Aorta (tissue), 5 donors: ENCODE results near the gene MARVELD3. TPM values are rescaled to one million over a fixed set of nuclear protein-coding genes. Genes with fewer than 3 reads are reported as not detected.

Source experiments
- ATAC-seq: fragments of 200-7000 bp; cut with Tn5 transposase; one replicate; pipeline ENCODE4 v1.9.1; 2022; ENCODE audit warnings: moderate library complexity; ENCODE audit not compliant: low FRiP score
- DNase-seq, 2 donors: peaks; one replicate each; pipeline ENCODE4 v3.0.0-alpha.2; 2020
- H3K27ac ChIP-seq, 2 donors: one replicate each; pipeline ENCODE4 v1.5.1; 2013; ENCODE audit warnings: low read length in 2 of 2, mild to moderate bottlenecking in 2 of 2, moderate library complexity in 2 of 2, control low read depth in 1 of 2, inconsistent platforms in 1 of 2, low read depth in 1 of 2
- H3K27me3 ChIP-seq, 2 donors: one replicate each; pipeline ENCODE4 v1.6.1; 2013; ENCODE audit warnings: control low read depth in 1 of 2, low read length in 1 of 2, mild to moderate bottlenecking in 1 of 2, moderate library complexity in 1 of 2; ENCODE audit not compliant: insufficient read depth in 2 of 2, control insufficient read depth in 1 of 2
- H3K36me3 ChIP-seq, 2 donors: one replicate each; pipeline ENCODE4 v1.6.1; 2013; ENCODE audit warnings: control low read depth in 1 of 2, low read length in 1 of 2, mild to moderate bottlenecking in 1 of 2; ENCODE audit not compliant: insufficient read depth in 2 of 2, control insufficient read depth in 1 of 2
- H3K4me1 ChIP-seq, 2 donors: one replicate each; pipeline ENCODE4 v1.6.1; 2013; ENCODE audit warnings: low read length in 2 of 2, control low read depth in 1 of 2, mild to moderate bottlenecking in 1 of 2, moderate library complexity in 1 of 2; ENCODE audit not compliant: insufficient read depth in 2 of 2, control insufficient read depth in 1 of 2
- H3K4me3 ChIP-seq, 2 donors: one replicate each; pipeline ENCODE4 v1.5.1; 2013; ENCODE audit warnings: low read length in 2 of 2, control low read depth in 1 of 2, mild to moderate bottlenecking in 1 of 2
- H3K9me3 ChIP-seq: one replicate; pipeline ENCODE4 v1.6.1; 2013; ENCODE audit warnings: mild to moderate bottlenecking, low read length; ENCODE audit not compliant: control insufficient read depth
- WGBS, 2 donors: extraction: QIAGEN DNeasy Blood & Tissue Kit; methylation state at CpG; one replicate each; pipeline ENCODE4 v1.1.7; 2013; 5-methylcytosine and 5-hydroxymethylcytosine counted together
- intact Hi-C, 2 donors: fragments of 100-400 bp; cut with DNase I; formaldehyde crosslinking; loops; one replicate each; pipeline versions ENCODE4 v1.14.2 to v1.15.0; 2022
- polyA plus RNA-seq, 2 donors: library from polyadenylated mRNA; stranded (reverse); fragments of 200-250 nt; gene quantifications; one replicate each; pipeline ENCODE4 v1.2.3, GENCODE V29; 2013
- total RNA-seq, 2 donors: library from RNA; stranded (reverse); fragmentation: NEBNext Ultra II Directional; extraction: Animal tissue kit (Norgen Biotek cat#: 25700); gene quantifications; one replicate each; pipeline ENCODE4 v1.2.1, GENCODE V29; 2021
- donor health status: healthy with polysubstance abuse.
- donor health status: Bipolar disorder and iron deficiency.
- donor health status: DM: no; HTN: no; CAD: no.
- donor health status: DM: no; HTN: no; CAD: no.
- donor health status: DM: yes; HTN: yes; CAD: no.

MARVELD3 gene
- total and polyA plus RNA-seq, 4 donors: 5.0 TPM; not detected in 3

GRCh38 chr16:71648921-71649320, 22.9 kb downstream of the MARVELD3 start:
- no peak overlapping the region for H3K27ac ChIP-seq
- no peak overlapping the region for H3K4me3 ChIP-seq
- WGBS, 2 donors: 86 to 87% methylated on average over 6 of the region's 6 CpGs
- no peak for ATAC-seq
- no peaks in the 10 kb centered on the region for H3K4me1 ChIP-seq
- intact Hi-C loops: no loop called here
- H3K36me3 ChIP-seq: peaks cover 7 to 12% of the 10 kb centered on the region in 2 donors
- H3K9me3 ChIP-seq: no peaks in the 10 kb centered on the region
- H3K27me3 ChIP-seq: no peaks in the 10 kb centered on the region
- no peak for DNase-seq

- no peak overlapping the region for H3K27ac ChIP-seq
- DNase-seq: no peak
- intact Hi-C loops: no loop called here
- ATAC-seq: no peak
- no peaks in the 10 kb centered on the region for H3K27me3 ChIP-seq
- WGBS, 2 donors: 93 to 94% methylated on average over 7 of the region's 7 CpGs
- no peak overlapping the region for H3K4me3 ChIP-seq
- H3K36me3 ChIP-seq: peaks cover 7 to 12% of the 10 kb centered on the region in 2 donors
- H3K4me1 ChIP-seq: no peaks in the 10 kb centered on the region
- no peaks in the 10 kb centered on the region for H3K9me3 ChIP-seq
Observed at GRCh38 chr16:71649704-71650103, 23.7 kb downstream of the MARVELD3 start.

- WGBS, 2 donors: 82% methylated on average over 4 of the region's 4 CpGs
- H3K27me3 ChIP-seq: no peaks in the 10 kb centered on the region
- H3K4me1 ChIP-seq: no peaks in the 10 kb centered on the region
- no peaks in the 10 kb centered on the region for H3K9me3 ChIP-seq
- no peak for ATAC-seq
- intact Hi-C loops: no loop called here
- H3K4me3 ChIP-seq: no peak overlapping the region
- no peak for DNase-seq
- H3K36me3 ChIP-seq: peaks cover 7 to 11% of the 10 kb centered on the region in 2 donors
- H3K27ac ChIP-seq: no peak overlapping the region
Observed at GRCh38 chr16:71658771-71659170, 32.8 kb downstream of the MARVELD3 start.

GRCh38 chr16:71659471-71659870, 33.5 kb downstream of the MARVELD3 start:
- Histone ChIP-seq H3K4me3 (no peak overlapping the region), H3K27me3 (no peaks in the 10 kb centered on the region), H3K9me3 (no peaks in the 10 kb centered on the region), H3K4me1 (no peaks in the 10 kb centered on the region), H3K27ac (no peak overlapping the region), H3K36me3 (peaks cover 7 to 11% of the 10 kb centered on the region in 2 donors)
- WGBS, 2 donors: 97 to 100% methylated on average over 2 of the region's 2 CpGs
- DNase-seq (no peak), ATAC-seq (no peak)
- intact Hi-C loops: no loop called here

GRCh38 chr16:71666264-71666663, 40.3 kb downstream of the MARVELD3 start:
- Histone ChIP-seq H3K4me3 (no peak overlapping the region), H3K36me3 (peaks cover 5 to 7% of the 10 kb centered on the region in 2 donors), H3K9me3 (no peaks in the 10 kb centered on the region), H3K27ac (no peak overlapping the region), H3K27me3 (no peaks in the 10 kb centered on the region), H3K4me1 (no peaks in the 10 kb centered on the region)
- ATAC-seq (no peak), DNase-seq (no peak)
- WGBS, 2 donors: 83% methylated on average over 1 of the region's 1 CpG
- intact Hi-C loops: no loop called here

GRCh38 chr16:71666928-71667707, 41.1 kb downstream of the MARVELD3 start:
- H3K36me3 ChIP-seq: peaks cover 6 to 7% of the 10 kb centered on the region in 2 donors

GRCh38 chr16:71669926-71670536, 44.0 kb downstream of the MARVELD3 start:
- no peak for ATAC-seq
- Histone ChIP-seq H3K27ac (no peak overlapping the region), H3K9me3 (no peaks in the 10 kb centered on the region), H3K36me3 (peaks cover 6 to 12% of the 10 kb centered on the region in 2 donors), H3K4me3 (no peak overlapping the region), H3K4me1 (no peaks in the 10 kb centered on the region), H3K27me3 (no peaks in the 10 kb centered on the region)
- no peak for DNase-seq
- WGBS, 2 donors: 77 to 79% methylated on average over 6 of the region's 6 CpGs
- intact Hi-C loops: no loop called here

More at GRCh38 chr16:71666928-71667707, 41.1 kb downstream of the MARVELD3 start:
- Histone ChIP-seq H3K4me1 (no peaks in the 10 kb centered on the region), H3K9me3 (no peaks in the 10 kb centered on the region), H3K4me3 (no peak overlapping the region), H3K27ac (no peak overlapping the region), H3K27me3 (no peaks in the 10 kb centered on the region)
- DNase-seq (no peak), ATAC-seq (no peak)
- intact Hi-C loops: no loop called here
- WGBS, 2 donors: 70 to 76% methylated on average over 4 of the region's 4 CpGs

- H3K4me3 ChIP-seq: no peak overlapping the region
- WGBS, 2 donors: 56 to 60% methylated on average over 4 of the region's 4 CpGs
- no peak for ATAC-seq
- intact Hi-C loops: no loop called here
- no peaks in the 10 kb centered on the region for H3K27me3 ChIP-seq
- no peak overlapping the region for H3K27ac ChIP-seq
- no peaks in the 10 kb centered on the region for H3K9me3 ChIP-seq
- no peaks in the 10 kb centered on the region for H3K4me1 ChIP-seq
- DNase-seq: no peak
- peaks cover 6 to 12% of the 10 kb centered on the region in 2 donors for H3K36me3 ChIP-seq
Observed at GRCh38 chr16:71670537-71670936, 44.6 kb downstream of the MARVELD3 start.

- intact Hi-C loops: no loop called here
- DNase-seq: no peak
- peaks cover 4 to 13% of the 10 kb centered on the region in 2 donors for H3K36me3 ChIP-seq
Observed at GRCh38 chr16:71671165-71671564, 45.2 kb downstream of the MARVELD3 start.

More at GRCh38 chr16:71671165-71671564, 45.2 kb downstream of the MARVELD3 start:
- Histone ChIP-seq H3K4me3 (no peak overlapping the region), H3K27me3 (no peaks in the 10 kb centered on the region), H3K27ac (no peak overlapping the region), H3K9me3 (no peaks in the 10 kb centered on the region), H3K4me1 (no peaks in the 10 kb centered on the region)
- 93 to 94% methylated on average over 3 of the region's 3 CpGs for WGBS, 2 donors
- ATAC-seq: no peak
